Measurements from ENCODE around the gene MAPKAP1. TPM values are rescaled to one million over a fixed set of nuclear protein-coding genes. Genes with fewer than 3 reads are reported as not detected.

The MAPKAP1 gene
- total RNA-seq, 1 donor from 2014 or later, result 84.9 TPM

GRCh38 chr9:125705893-125706292 lies 1.1 kb downstream of the MAPKAP1 start:
- H3K4me1 Mint-ChIP-seq, result peaks cover 54% of the 10 kb centered on the region
- peak overlapping the region; percentile 85 for H3K4me3 Mint-ChIP-seq
- H3K27me3 Mint-ChIP-seq, result peaks cover 4% of the 10 kb centered on the region
- DNase-seq (no peak), ATAC-seq (ENCODE audit: low read depth) (no peak)
- peak overlapping the region; percentile 54 for H3K27ac Mint-ChIP-seq
- no peak for TF ChIP-seq CTCF (IDR thresholded peaks at IDR 0.05)
- H3K9me3 Mint-ChIP-seq, result no peaks in the 10 kb centered on the region
- ChIA-PET CTCF (interaction anchor here (0.8 kb wide), 1 partner anchor 76 kb away, joined by 3 read pairs; no protein-coding TSS in a partner anchor), POLR2A (interaction anchor here (1.5 to 2.5 kb wide), 4 partner anchors 53 to 73 kb away, joined by 4 to 18 read pairs (median 14); no protein-coding TSS in a partner anchor)
- peaks cover 18% of the 10 kb centered on the region for H3K36me3 Mint-ChIP-seq (ENCODE audit: low read depth)
- intact Hi-C loops (cut with micrococcal nuclease), result loop anchor here (1.0 to 2.0 kb wide), 3 partner anchors 41 to 147 kb away; partner anchors contain the start of gene PBX3

- no peak overlapping the region for H3K4me3 Mint-ChIP-seq
- DNase-seq, result no peak
- POLR2A ChIA-PET, result interaction anchor here (0.7 kb wide), 1 partner anchor 709 kb away, joined by 5 read pairs; no protein-coding TSS in a partner anchor
- H3K27me3 Mint-ChIP-seq, result no peaks in the 10 kb centered on the region
- H3K9me3 Mint-ChIP-seq, result no peaks in the 10 kb centered on the region
- peaks cover 18% of the 10 kb centered on the region for H3K36me3 Mint-ChIP-seq (ENCODE audit: low read depth)
- H3K27ac Mint-ChIP-seq, result no peak overlapping the region
- intact Hi-C loops (cut with micrococcal nuclease), result loop anchor here (5.0 kb wide), 1 partner anchor 119 kb away; no protein-coding TSS in a partner anchor
- TF ChIP-seq CTCF (IDR thresholded peaks at IDR 0.05), result no peak
- peaks cover 73% of the 10 kb centered on the region for H3K4me1 Mint-ChIP-seq
- CTCF ChIA-PET, result no interaction called here
- ATAC-seq (ENCODE audit: low read depth), result no peak
Observed at GRCh38 chr9:125703662-125704061, 3.3 kb downstream of the MAPKAP1 start.

GRCh38 chr9:125701351-125701750 lies 5.7 kb downstream of the MAPKAP1 start:
- TF ChIP-seq CTCF (IDR thresholded peaks at IDR 0.05), result no peak
- H3K27ac Mint-ChIP-seq, result peak overlapping the region; percentile 59

GRCh38 chr9:125700791-125701190 lies 6.2 kb downstream of the MAPKAP1 start:
- Mint-ChIP-seq H3K9me3 (no peaks in the 10 kb centered on the region), H3K4me1 (peaks cover 74% of the 10 kb centered on the region), H3K27ac (peak overlapping the region; percentile 46), H3K27me3 (no peaks in the 10 kb centered on the region), H3K36me3 (ENCODE audit: low read depth) (peaks cover 25% of the 10 kb centered on the region), H3K4me3 (peak overlapping the region; percentile 68)
- CTCF ChIA-PET, result interaction anchor here (0.9 to 1.8 kb wide), 3 partner anchors 51 to 142 kb away, joined by 3 to 8 read pairs (median 4); no protein-coding TSS in a partner anchor
- peak; percentile 99 for ATAC-seq (ENCODE audit: low read depth)
- POLR2A ChIA-PET, result interaction anchor here (0.6 to 1.3 kb wide), 5 partner anchors 45 to 590 kb away, joined by 3 to 9 read pairs (median 5); no protein-coding TSS in a partner anchor
- peak; percentile 20 for DNase-seq
- TF ChIP-seq CTCF (IDR thresholded peaks at IDR 0.05), result no peak
- intact Hi-C loops (cut with micrococcal nuclease), result loop anchor here (1.0 to 5.0 kb wide), 3 partner anchors 50 to 122 kb away; no protein-coding TSS in a partner anchor

More at GRCh38 chr9:125701351-125701750, 5.7 kb downstream of the MAPKAP1 start:
- Mint-ChIP-seq H3K9me3 (no peaks in the 10 kb centered on the region), H3K36me3 (ENCODE audit: low read depth) (peaks cover 23% of the 10 kb centered on the region), H3K4me3 (no peak overlapping the region), H3K27me3 (no peaks in the 10 kb centered on the region), H3K4me1 (peaks cover 76% of the 10 kb centered on the region)
- DNase-seq, result no peak
- CTCF ChIA-PET, result interaction anchor here (0.9 to 1.8 kb wide), 3 partner anchors 51 to 143 kb away, joined by 3 to 8 read pairs (median 4); no protein-coding TSS in a partner anchor
- ATAC-seq (ENCODE audit: low read depth), result peak; percentile 15
- POLR2A ChIA-PET, result interaction anchor here (0.6 to 1.3 kb wide), 4 partner anchors 45 to 589 kb away, joined by 3 to 9 read pairs (median 5); no protein-coding TSS in a partner anchor
- intact Hi-C loops (cut with micrococcal nuclease), result loop anchor here (2.0 to 5.0 kb wide), 2 partner anchors 69 to 121 kb away; no protein-coding TSS in a partner anchor

- intact Hi-C loops (cut with micrococcal nuclease), result loop anchor here (1.0 to 5.0 kb wide), 3 partner anchors 50 to 122 kb away; no protein-coding TSS in a partner anchor
- no peak for TF ChIP-seq CTCF (IDR thresholded peaks at IDR 0.05)
- ChIA-PET CTCF (interaction anchor here (1.8 kb wide), 1 partner anchor 142 kb away, joined by 8 read pairs; no protein-coding TSS in a partner anchor), POLR2A (interaction anchor here (1.3 kb wide), 1 partner anchor 50 kb away, joined by 4 read pairs; no protein-coding TSS in a partner anchor)
- ATAC-seq (ENCODE audit: low read depth) (no peak), DNase-seq (no peak)
- Mint-ChIP-seq H3K27me3 (no peaks in the 10 kb centered on the region), H3K36me3 (ENCODE audit: low read depth) (peaks cover 16% of the 10 kb centered on the region), H3K4me3 (no peak overlapping the region), H3K27ac (peak overlapping the region; percentile 37), H3K9me3 (no peaks in the 10 kb centered on the region), H3K4me1 (peaks cover 67% of the 10 kb centered on the region)
Observed at GRCh38 chr9:125699870-125700269, 7.1 kb downstream of the MAPKAP1 start.
